Activated CD8-positive, alpha-beta memory T cell treated with anti-CD3 and anti-CD28 coated beads for 36 hours (primary cell): Measurements from ENCODE around the gene KRTAP5-7. TPM values are rescaled to one million over a fixed set of nuclear protein-coding genes. Genes with fewer than 3 reads are reported as not detected.
"Not testable (repeated sequence)": the region's sequence is repeated elsewhere in the genome, so short reads cannot be mapped to it uniquely, and the experiment has no call there.

Experiments
- CTCF ChIA-PET: fragments of 350-600 bp; sonication (Branson Sonifier 250); formaldehyde crosslinking; loops from one replicate; lab custom pipeline; 2021; ENCODE audit warnings: antibody characterized with exemption; lab: Charles Lee
- POLR2A ChIA-PET: fragments of 350-600 bp; sonication (Branson Sonifier 250); formaldehyde crosslinking; loops from one replicate; lab custom pipeline; 2021; ENCODE audit warnings: antibody characterized with exemption; lab: Charles Lee
- total RNA-seq, 2 experiments: library from RNA; stranded (reverse); gene quantifications; one replicate each; pipeline ENCODE4 v1.2.3, GENCODE V29; 2021

KRTAP5-7 gene, protein sequence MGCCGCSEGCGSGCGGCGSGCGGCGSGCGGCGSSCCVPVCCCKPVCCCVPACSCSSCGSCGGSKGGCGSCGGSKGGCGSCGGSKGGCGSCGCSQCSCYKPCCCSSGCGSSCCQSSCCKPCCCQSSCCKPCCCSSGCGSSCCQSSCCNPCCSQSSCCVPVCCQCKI
- not detected for total RNA-seq

DNA sequence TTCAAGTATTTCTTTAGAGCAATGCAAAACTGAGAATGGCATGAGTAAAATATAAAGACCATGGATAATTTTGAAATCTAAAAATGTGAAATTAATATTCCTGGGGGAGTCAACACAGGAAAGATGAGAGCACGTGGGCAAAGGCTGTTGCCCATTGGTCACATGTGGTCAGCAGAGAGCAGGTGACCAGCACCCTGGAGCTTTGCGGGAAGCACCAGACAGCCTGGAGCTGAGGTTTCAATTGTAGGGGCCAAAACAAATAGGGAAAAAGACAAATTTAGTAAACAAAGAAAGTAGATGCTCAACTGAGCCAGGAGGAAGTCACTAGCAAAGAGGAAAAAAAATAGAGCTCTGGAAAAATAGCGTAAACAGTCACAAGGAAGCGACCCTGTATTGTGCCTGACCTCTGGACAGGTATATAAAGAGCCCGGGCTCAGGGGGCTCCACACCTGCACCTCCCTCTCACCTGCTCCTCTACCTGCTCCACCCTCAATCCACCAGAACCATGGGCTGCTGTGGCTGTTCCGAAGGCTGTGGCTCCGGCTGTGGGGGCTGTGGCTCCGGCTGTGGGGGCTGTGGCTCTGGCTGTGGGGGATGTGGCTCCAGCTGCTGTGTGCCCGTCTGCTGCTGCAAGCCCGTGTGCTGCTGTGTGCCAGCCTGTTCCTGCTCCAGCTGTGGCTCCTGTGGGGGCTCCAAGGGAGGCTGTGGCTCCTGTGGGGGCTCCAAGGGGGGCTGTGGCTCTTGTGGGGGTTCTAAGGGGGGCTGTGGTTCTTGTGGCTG, at the start of gene KRTAP5-7:
TSS of gene KRTAP5-7 (plus strand) at position 472 of the 780 bp plus-strand sequence. CDS start at position 506, 34 bp downstream.
- POLR2A ChIA-PET, CTCF ChIA-PET: not testable (repeated sequence)

DNA sequence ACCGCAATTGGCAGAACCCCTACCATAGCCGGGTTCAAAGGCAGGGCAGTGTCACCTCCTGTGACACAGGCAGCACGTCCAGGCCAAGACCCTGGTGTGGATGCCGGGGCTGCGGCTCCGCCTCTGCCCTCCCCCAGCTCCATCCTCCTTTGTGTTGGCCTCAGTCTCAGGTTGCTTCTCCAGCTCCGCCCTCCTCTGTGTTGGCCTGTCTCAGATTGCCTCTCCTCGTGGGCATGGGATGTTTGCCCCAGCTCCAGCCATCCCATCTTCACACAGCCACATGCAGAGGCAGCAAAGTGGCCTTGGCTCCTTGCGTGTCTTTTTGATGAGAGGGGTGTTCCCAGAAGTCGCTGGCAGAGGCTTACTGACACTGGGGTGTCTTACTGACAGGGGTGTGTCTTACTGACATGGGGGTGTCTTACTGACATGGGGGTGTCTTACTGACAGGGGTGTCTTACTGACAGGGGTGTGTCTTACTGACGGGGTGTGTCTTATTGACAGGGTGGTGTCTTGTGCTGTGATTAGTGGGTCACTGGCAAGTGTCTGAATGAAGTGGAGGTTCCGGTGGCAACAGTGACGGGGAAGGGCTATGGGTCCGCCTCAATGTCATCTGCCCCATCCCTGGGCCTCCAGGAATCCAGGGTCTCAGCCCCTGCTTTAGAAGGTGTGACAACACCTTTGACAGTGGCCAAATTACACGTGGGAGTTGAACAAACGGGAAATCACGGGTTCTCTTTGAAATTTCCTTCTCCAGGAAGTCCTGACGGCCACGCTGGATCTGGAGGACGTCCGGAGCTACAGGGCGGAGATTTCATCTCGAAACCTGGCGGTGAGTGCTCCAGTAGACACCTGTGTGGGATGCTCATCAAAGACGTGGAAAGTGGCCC, 49.2 kb upstream of the KRTAP5-7 start:
- POLR2A ChIA-PET: no interaction called here

DNA sequence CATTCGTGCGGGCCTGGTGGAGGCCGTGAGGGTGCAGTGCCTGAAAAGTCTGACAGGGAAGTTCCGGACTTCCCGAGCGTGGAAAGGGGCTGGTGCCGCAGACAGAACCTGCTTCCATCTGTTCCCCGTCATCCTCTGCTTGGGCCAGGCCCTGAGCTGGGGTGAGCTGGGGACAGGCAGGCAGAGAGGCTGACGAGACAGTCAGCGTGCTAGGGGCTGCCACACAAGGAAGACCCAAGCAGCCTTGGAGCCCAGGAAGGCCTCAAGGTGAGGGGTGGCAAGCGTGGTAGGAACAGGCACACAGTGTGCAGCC, 48.6 kb upstream of the KRTAP5-7 start:
- CTCF ChIA-PET: no interaction called here
- POLR2A ChIA-PET: no interaction called here

More for the DNA sequence above, 49.2 kb upstream of the KRTAP5-7 start:
- CTCF ChIA-PET: no interaction called here

DNA sequence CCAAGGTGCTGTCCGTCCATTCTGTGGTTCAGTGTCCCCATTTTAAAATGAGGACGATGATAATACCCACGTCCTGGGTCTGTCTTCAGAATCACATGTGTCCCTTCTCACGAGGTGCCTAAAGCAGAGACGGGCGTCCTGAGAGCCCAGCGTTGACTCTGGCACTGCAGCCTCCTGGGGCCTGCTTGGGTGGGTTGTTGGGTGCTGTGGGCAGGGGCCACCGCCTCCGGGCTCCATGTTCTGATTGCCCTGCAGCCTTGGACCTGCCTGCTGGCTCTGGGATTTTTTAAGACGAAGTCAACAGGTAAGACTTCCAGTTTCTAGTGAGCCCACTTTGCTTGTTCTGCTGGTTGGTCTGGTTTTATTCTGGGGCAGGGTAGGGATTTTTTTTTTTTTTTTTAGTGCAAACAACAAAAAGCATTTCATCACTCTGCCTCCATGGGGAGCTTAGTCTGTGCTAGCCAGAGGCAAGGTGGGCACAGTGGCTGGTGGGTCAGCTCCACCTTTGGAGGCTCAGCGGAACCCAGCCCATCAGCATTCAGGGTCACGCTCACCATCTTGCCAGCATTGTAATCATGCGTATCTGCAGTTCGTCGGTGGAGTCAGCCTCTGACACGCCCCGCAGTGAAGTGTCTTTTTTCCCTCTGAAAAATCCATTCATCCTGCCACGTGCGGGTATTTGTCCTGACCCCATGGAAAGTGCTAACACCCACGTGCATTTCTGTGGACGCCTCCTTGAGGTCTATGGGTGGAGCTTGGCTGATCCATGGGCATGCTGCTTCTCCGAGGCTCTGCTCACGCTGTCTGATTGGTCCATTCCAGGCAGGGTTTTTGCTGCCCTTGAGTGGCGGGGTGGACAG, 45.7 kb upstream of the KRTAP5-7 start:
- ChIA-PET POLR2A (no interaction called here), CTCF (no interaction called here)

DNA sequence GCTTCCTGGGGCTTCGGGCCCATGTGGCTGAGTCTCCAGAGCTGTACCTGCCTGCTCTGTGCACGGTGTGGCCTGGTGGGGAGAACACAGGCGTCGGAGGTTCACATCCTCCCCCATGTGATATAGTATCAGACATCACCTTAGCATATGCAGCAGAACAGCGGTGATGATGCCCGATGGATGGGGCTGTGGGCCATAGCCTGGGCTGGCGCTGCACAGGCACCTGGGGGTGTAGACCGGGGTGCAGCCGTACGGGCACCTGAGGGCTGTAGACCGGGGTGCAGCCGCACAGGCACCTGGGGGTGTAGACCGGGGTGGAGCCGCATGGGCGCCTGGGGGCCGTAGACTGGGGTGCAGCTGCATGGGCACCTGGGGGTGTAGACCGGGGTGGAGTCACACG, 44.9 kb upstream of the KRTAP5-7 start:
- CTCF ChIA-PET: no interaction called here
- POLR2A ChIA-PET: no interaction called here

DNA sequence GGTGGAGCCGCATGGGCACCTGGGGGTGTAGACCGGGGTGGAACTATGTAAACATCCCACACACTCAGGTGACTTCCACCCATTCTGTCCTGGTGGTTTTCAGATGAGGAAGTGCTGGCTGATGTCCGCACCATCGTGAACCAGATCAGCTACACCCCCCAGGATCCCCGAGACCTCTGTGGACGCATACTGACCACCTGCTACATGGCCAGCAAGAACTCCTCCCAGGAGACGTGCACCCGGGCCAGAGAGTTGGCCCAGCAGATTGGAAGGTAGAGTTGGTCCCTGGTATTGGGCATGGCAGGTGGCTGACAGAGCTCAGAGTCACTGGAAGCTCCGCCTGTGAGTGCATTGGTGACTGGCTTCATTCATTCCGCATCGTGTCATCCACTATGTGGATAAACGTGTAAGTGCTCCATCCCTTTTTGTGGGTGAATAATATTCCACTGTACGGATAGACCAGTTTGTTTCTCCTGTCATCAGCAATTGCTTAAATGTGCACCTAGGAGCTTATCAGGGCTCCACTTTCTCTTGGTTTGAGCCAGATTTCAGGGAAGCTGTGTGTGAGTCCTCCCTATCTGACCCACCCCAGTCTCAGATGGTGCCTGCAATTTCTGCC, 44.2 kb upstream of the KRTAP5-7 start:
- POLR2A ChIA-PET: no interaction called here
- CTCF ChIA-PET: no interaction called here

DNA sequence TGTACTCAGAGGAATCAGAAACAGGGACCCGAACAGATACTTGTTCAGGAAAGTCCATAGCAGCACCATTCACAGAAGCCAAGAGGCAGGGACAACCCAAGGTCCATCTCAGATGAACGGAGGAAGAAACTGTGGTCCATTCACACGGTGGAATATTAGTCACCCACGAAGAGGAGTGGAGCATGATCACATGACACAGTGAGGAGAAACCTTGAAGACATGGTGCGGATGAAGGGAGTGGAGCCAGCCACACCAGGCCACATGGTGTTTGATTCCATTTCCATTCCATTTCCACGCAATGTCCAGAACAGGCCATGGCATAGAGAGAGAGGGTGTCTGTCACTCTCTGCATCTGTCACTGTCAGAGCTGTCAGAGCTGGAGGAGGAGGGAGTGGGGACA, 43.4 kb upstream of the KRTAP5-7 start:
- CTCF ChIA-PET: no interaction called here
- POLR2A ChIA-PET: no interaction called here

DNA sequence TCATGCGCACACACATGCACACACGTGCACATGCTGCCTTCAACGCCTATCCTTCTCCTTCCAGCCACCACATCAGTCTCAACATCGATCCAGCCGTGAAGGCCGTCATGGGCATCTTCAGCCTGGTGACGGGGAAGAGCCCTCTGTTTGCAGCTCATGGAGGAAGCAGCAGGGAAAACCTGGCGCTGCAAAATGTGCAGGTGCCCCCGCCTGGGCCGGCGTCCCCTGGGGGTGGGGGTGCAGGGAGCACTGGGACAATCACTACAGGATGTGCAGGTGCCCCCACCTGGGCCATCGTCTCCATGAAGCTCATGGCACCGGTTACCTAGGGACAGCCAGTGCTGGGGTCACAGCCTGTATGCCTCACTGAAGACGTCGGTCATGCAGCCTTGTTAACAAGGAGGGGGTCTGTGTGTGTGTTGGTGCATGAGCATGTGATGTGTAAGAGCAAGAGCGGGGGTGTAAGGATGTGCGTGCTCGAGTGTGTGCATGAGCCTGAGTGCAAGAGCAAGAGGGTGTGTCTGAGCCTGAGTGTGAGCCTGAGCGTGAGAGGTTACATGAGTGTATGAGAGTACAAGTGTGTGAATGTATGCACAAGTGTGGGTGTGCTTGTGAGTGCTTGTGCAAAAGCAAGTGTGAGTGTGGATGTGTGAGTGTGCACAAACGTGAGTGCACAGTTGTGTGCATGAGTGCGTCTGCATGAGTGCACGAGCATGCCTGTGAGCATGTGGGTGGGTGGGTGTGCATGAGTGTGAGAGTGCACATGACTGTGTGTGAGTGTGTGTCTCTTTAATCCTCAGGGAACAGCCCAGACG, 42.6 kb upstream of the KRTAP5-7 start:
- CTCF ChIA-PET: no interaction called here
- POLR2A ChIA-PET: no interaction called here

DNA sequence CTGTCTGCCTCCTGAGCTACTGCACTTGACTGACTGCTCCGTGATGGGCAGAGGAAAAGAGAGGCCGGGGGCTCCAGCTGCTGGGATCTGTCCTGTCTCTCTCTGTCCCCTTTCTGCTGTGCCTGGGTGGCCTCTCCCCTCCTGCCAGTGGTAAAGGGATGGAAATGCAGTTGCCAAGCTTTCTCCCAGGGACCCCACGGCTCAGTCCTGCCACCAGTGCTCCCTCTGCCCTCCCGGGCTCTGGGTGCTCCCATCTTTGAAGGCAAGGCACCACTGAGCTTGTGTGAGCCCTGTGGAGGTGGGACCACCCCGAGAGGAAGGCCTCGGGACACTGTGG, 42.0 kb upstream of the KRTAP5-7 start:
- CTCF ChIA-PET: no interaction called here
- POLR2A ChIA-PET: no interaction called here

DNA sequence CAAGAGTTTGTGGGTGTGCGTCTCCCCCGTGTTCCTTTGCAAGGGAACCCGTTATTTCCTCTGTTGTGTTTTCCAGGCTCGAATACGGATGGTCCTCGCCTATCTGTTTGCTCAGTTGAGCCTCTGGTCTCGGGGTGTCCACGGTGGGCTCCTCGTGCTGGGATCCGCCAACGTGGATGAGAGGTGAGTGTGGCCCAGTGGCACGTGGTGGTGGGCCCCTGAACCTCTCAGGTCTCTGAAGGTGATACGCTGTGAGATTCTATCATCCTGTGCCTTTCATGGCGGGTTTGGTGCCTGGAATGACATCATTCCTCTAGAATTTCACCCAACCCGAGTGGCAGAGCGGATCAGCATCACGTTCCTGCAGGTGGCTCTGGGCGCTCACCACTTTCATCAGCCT, 41.6 kb upstream of the KRTAP5-7 start:
- ChIA-PET CTCF (no interaction called here), POLR2A (no interaction called here)

DNA sequence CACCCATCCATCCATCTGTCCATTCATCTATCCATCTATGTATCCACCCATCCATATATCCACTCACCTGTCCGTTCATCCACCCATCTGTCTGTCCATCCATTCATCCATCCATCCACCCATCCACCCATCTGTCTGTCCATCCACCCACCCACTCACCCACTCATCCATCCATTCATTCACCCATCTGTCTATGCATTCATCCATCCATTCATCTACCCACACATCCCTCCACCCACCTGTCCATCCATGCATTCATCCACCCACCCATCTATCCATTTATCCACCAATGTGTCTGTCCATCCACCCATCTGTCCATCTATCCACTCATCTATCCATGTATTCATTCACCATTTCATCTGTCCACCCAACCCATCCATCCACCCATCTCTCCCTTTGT, 40.7 kb upstream of the KRTAP5-7 start:
- POLR2A ChIA-PET: no interaction called here
- CTCF ChIA-PET: no interaction called here

DNA sequence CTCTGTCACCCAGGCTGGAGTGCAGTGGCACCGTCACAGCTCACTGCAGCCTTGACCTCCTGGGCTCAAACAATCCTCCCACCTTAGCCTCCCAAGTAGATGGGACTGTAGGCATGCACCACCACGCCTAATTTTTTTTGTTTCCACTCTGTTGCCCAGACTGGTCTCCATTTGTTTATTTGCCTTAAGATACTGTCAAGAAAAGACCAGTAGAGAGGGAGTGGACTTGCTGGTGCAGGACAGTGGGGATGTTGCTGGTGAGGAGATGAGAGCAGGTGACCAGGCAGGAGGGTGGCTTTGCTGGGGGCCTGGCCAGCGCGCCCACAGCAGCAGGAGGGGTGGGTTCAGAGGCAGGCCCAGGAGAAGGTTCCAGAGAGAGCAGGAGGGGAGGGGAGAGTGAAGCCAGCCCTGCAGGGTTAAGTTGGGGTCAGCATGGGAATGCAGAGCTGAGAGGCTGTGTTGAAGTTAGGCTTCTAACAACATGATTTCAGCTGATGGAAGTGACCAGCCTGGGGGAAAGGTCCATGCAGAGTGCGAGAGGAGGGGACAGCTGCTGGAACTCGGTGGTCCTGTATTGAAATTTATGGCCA, 38.3 kb upstream of the KRTAP5-7 start:
- POLR2A ChIA-PET: no interaction called here
- CTCF ChIA-PET: no interaction called here

DNA sequence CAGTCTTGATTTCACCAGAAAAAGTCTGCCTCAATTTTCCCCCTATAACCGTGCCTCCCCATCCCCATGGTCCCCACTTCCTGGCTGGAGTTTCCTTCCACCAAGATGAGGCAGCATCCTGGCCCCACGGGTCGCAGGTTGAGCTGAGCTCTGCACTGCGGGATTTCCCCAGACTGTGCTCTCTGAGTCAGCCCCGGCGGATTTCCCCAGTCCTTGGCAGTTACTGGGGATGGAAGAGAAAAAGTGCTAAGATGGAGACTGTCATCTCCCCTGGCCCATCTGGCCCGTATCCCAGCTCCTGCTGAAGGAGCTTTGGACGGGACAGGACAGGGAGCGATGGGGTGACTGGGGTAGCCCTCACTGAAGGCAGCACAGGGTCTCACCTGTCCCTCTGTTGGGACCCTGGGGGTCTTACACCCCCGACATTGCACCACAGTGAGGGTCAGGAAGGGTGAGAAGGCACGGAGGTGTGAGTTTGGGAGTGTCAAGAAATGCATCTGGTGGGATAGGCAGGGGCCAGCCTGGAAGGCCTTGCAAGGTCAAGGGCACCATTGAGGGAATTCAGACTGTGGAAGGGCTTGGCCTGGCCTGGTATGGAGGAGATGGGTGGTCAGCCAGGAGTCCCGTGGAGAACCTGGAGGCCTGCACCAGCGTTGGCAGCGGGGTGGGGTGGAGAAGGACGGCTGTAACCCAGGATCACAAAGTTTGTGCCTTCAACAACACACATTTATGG, 37.6 kb upstream of the KRTAP5-7 start:
- ChIA-PET CTCF (no interaction called here), POLR2A (no interaction called here)

DNA sequence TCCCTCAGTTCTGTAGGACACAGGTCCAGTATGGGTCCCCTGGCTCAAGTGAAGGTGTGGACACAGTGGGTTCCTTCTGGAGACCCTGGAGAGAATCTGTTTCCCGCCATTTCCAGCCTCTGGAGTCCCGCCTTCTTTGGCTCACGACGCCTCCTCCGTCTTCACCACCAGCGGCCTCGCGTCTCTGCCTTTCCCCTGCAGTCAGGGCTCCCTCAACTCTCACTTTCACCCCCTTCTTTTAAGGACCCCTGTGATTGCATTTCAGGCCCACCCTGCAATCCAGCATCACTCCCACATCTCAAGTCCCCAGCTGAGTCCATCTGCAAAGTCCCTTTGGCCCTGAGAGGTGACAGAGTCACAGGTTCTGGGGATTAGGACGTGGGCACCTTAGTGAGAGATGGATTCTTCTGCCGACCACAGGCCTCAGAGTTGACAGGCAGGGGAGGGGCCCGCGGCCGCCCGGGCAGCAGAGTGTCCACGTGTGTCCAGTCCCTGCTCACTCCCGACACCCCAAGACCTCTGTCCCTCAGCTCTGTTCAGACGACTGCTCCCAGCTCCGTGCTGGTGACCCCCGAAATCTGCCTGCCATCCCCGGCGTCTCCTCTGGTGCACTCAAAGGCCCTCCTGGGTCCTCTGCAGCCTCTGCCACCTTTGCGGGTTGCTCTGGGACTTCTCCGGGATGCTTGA, 36.9 kb upstream of the KRTAP5-7 start:
- POLR2A ChIA-PET: no interaction called here
- CTCF ChIA-PET: no interaction called here

DNA sequence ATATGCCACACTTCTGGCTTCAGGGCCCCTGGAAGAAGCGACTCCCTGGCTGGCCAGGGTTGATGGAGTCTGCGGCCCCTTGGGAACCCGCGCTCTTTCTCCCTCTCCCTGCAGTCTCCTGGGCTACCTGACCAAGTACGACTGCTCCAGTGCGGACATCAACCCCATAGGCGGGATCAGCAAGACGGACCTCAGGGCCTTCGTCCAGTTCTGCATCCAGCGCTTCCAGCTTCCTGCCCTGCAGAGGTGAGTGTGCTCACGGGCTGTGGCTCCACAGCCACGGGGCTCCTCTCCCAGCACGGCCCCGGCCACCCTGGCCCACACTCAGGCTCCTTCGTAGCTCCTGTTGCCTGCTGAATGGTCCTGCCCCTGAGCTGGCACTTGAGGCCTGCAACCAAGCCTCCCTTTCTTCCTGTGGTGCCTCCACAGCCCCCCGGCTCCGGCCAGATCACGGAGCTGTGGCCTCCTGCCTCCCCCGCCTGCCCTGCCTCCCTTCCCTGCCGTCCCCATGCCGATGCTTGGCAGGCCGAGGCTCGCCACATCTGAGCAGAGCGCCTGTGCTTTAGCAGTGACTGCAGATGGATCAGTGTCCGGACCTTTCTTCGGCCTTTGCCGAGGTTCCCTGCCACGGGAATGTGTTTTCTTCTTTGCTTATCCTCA, 36.2 kb upstream of the KRTAP5-7 start:
- CTCF ChIA-PET: no interaction called here
- POLR2A ChIA-PET: no interaction called here

DNA sequence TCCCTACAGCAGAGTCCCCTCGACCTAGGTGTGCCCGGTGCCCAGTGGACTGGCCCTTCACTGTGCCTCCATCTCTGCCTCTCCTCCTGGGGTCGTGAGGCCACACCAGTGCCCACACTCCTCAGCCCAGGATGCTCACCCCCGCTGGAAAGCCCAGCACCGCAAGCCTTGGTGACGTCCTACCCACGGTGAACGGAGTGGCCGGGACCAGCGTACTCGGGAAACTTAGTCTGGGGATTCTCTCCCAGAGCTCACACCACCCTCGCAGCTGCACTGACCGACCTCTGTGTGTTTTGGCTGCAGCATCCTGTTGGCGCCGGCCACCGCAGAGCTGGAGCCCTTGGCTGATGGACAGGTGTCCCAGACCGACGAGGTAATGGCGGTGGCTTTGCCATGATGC, 35.5 kb upstream of the KRTAP5-7 start:
- CTCF ChIA-PET: no interaction called here
- POLR2A ChIA-PET: no interaction called here

DNA sequence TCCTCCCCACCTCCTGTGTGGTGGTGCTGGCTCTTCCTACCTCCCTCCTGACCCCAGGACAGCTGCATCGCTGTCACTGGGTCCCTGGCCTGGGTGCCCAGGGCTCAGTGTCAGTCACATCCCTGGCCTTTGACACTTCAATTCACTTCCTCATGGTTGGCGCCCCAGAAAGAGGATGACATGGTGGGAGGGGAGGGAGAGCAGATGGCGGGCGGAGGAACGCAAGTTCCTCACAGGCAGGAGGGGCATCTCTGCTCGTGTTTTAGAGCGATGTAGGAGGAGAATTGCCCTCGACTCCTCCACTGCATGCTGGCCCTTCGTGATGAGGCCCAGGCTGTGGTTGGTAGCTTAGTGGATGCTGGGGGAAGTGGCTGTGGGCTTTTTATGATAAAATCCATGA, 35.1 kb upstream of the KRTAP5-7 start:
- ChIA-PET POLR2A (no interaction called here), CTCF (no interaction called here)
